ENCODE data around the gene CDH13.

CDH13 gene

DNA sequence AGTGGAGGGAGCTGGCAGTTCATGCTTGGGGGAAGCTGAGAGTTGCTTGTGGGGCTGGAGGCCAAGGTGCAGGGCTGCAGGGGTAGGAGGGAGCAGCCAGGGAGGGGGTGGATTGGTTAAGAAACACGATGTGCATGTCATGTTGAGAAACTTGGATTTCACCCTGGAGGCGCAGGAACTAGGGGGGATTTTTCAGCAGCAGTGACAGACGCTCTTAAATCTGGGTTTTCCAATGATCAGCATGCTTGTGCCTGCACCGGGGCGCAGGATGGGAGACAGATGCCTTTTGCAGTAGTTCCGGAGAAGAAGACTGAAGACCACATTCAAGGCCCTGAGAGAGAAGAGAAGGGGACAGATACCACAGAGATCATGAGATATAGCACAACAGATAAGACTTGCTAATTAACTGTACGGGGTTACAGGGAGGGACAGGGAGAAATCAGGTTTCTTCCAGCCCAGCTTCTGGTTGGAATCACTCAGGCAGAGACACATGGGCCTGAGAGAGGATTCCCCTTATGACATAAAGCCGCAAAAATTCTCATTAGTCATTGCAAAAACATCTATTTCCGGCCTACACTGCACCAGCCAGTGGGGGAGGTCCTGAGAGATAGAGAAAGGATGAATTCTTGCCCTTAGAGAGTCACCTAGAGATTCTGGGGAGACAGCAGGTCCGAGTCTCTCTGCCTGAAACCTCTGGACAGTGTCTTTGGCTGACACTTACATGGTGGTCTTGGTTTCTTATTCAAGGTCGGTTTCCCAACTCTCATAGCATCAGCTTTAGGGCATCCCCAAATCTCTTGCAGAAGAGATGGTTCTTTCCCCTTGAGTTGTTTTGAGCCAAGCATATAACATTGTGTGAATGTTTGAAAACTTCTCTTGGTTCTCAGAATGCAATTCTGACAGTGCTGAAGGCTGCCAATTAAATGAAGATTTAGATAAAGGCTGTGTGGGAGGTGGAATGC is 27.1 kb downstream of the CDH13 start:
- peak; percentile 40 to 85 for DNase-seq

GRCh38 chr16:82655072-82655714 is 28.4 kb downstream of the CDH13 start:
- DNase-seq, result peak in 1 of 2 experiments; percentile 3

DNA sequence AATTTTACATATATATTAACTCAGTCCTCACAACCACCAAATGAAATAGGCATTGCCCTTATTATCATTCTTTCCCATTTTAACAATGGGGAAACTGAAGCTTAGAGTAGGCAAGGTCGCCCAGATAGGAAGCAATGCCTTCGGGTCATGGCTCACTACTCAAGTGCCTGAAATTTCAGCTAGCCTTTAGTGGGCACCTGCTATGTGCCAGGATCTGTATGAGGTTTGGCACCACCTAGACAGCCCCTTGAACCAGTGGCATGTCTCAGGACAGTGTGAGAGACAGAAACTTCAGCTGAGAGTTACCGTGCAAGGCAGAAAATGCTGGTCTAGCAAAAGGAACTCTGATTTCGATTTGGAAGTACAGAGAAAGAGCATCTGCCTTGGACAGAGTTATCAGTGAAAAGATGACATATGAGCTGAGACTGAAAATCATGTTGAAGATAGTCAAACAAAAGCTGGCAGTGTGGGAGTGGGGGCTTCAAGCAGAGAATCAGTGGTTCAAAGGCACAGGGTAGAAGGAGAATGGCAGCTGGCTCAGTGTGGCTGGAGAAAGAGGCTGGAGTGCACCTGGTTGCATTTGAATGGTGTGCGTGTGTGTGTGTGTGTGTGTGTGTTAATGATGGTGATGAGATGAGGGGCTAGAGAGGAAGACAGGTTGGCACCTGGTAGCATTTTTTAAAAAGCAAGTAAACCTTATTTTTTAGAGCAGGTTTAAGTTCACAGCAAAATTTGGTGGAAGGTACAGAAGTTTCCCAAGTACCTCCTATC is 29.1 kb downstream of the CDH13 start:
- DNase-seq, result no peak

DNA sequence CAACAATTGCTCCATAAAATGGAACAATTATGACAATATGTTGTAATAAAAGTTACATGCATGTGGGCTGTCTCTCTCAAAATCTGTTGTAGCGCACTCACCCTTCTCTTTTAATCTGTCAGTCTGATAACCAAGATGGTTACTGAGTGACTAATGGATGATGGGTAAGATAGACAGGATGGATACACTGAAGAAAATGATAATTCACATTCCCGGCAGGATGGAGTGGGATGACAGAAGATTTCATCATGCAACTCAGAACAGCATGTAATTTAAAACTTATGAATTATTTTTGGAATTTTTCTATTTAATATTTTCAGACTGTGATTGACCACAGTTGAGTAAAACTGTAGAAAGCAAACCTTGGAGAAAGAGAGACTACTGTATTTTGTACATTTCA is 30.5 kb downstream of the CDH13 start:
- no peak for DNase-seq

- no peak for DNase-seq
These were observed 31.0 kb downstream of the CDH13 start for GRCh38 chr16:82657786-82658185.

DNA sequence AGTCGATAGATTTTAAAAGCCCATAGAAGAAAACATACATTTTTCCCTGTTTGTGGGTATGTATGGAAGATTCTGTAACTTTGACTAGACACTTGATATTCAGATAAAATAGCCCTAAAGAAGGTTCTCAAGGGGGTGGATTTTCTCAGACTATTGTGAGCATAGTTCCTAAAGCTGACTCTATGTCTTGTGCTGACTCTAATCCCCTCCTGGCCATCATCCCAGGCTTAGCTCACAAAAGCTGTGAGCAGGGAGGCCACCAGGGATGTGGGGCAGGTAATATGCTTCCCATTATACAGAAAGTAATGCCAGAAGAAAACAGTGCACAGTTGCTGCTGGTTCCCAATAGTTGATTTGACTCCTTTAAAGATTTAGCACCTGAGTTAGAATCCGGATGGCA is 32.0 kb downstream of the CDH13 start:
- no peak for DNase-seq

GRCh38 chr16:82660075-82660645 is 33.4 kb downstream of the CDH13 start:
- no peak for DNase-seq

DNA sequence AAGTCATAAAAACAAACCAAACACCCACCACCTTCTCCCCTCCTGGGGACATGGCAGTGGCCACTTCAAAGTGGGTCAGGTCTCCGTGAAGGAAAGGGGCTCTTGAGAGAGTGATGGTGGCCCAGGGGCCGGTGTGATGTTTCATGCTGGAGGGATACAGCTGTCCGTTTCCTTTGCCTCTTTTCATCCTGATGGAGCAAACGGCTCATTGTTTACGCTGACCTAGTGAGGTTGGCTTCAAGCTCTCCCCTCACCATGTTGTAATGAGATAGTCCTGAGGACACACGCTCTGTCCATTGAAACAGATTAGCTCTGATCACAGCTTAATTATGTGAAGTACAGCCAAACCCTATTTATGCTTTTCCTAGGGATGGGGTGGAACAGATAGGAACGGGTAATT is 34.2 kb downstream of the CDH13 start:
- DNase-seq, result no peak

DNA sequence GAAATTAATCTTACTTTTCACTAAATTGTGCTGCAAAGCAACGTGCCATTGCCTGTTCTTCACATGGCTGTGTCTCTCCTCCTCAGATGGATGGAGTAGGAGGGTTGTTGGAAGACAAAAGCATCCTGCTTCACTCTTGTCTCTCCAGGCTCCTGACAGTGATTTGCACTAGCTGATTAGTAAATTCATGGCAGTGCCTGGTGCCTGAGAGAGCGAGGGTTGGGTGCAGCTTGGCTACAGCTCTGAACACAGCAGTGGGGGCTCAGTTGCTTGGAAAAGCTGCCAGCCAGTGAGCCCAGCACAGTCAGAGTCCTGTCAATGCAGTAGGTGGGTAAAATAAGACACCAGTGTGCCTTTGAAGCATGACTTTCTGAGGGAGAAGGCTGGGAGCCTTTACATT is 37.4 kb downstream of the CDH13 start:
- DNase-seq, result no peak

DNA sequence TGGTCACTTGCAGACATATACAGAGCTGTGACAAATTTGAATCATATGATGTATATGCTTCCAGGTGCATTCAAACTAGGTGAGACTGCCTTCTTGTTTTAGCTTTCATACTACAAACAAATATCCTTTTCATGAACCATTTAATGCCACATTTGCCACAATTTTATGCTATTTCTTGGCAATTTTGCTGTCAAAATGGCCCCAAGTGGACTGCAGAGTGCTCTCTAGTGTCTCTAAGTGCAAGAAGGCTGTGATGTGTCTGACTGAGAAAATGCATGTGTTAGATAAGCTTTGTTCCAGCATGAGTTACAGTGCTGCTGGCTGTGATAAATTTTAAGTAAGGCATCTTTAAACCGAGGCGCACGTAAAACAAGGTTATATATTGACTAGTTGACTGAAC is 38.3 kb downstream of the CDH13 start:
- no peak for DNase-seq

GRCh38 chr16:82667437-82667836 is 40.7 kb downstream of the CDH13 start:
- DNase-seq, result no peak

DNA sequence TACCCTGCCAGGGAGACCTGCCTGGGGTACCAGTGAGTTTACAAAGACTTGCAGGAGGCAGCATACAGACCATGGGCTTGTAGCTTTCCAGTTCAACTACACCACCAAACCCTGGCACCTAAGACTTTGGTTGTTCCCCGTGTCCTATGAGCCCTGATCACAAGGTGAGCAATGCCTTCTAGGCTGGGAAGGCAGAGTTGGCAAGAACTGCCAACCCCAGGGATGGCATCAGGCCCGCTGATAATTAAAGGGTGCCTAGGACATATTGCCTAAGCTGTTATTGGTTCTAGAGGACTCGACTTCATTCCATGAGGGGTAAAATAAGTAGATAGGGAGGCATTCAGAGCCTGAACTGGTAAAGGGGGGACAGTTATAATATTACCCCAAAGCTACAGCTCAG is 41.3 kb downstream of the CDH13 start:
- DNase-seq, result no peak

DNA sequence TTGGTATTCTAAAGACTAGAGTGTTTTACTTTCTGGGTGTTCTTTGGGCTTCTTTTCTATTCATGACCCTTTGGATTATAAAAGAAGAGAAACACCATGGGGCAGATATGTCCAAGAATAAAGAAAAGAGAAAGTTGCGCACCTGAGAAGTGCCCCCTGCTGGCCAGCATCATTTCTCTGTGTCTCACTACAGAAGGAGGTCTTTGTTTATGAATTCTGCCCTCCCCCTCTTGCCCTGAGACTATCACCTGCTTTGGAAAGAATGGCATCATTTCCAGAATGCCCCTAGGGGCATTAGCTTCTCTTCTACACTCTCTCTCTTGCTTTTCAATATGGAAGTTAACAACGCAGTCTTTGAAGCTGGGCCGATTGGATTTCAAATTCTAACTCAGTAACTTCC is 45.0 kb downstream of the CDH13 start:
- DNase-seq, result no peak

DNA sequence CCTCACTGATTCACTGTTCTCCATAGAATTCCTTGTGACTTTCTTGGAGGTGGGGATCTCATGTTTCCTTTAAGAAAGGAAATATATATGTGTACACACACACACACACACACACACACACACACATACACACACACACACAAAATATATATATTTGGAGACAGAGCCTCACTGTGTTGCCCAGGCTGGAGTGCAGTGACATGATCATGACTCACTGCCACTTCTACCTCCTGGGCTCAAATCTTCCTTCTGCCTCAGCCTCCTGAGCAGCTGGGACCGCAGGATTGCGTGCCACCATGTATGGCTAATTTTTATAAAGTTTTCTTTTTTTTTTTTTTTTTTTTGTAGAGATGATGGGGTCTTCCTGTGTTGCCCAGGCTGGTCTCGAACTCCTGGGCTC is 45.9 kb downstream of the CDH13 start:
- no peak for DNase-seq

DNA sequence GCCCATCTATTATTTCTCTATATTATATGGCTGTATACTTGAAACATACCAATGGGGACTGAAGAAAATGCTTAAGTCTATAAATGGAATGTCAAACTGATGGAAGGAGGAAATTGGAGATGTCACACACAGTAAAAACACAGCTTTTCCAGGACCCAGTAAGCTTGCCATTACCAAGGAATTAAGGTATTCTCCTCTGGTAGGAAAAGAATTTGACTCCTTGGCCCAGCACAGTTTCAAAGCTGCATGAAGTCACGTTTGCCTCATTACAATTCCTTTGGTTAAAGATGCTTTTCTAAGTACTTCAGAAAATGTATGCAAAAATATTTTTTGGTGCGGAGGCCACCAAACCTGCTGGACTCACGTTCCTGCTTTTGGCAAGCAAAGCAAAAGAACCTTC is 48.5 kb downstream of the CDH13 start:
- no peak for DNase-seq

DNA sequence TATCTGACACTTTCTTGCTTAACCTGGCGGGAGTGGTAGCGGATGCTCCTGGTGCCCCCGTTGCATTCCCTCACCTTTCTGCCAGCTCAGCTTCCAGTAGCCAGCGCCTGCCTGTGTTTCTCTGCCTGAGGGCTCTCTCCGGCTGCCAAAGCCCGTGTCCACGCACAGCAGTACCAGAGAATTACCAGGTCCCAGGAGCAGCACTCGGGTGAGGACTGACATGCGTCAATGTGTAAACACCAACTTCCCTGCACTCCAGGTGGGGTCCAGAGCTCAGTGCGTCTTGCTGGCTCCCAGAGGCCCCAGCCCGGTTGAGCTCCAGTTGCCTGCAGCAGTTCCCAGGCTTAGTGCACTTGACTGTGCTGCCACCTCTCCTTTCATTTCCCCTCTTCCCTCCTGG is 54.8 kb downstream of the CDH13 start:
- DNase-seq, result no peak

GRCh38 chr16:82682767-82683166 is 56.0 kb downstream of the CDH13 start:
- no peak for DNase-seq

DNA sequence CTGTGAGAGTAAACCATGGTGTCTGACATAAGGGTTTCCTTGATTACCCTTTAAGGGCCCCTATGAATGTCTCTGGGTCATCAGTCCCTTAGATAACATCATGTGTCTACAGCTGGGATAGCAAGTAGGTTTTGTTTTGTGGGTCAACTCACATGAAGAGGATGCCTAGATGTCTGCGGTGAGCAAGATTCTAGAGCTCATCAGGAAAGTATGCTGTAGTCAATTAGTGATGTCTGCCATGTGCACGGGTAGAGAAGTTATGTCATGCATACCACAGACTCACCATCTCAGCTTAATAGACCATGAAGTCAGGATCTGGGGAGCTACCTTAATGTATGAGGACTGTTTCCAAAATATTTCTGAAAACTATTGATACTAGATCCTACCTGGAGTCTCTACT is 57.5 kb downstream of the CDH13 start:
- no peak for DNase-seq

- DNase-seq, result no peak
These were observed 58.8 kb downstream of the CDH13 start for GRCh38 chr16:82685526-82685925.

DNA sequence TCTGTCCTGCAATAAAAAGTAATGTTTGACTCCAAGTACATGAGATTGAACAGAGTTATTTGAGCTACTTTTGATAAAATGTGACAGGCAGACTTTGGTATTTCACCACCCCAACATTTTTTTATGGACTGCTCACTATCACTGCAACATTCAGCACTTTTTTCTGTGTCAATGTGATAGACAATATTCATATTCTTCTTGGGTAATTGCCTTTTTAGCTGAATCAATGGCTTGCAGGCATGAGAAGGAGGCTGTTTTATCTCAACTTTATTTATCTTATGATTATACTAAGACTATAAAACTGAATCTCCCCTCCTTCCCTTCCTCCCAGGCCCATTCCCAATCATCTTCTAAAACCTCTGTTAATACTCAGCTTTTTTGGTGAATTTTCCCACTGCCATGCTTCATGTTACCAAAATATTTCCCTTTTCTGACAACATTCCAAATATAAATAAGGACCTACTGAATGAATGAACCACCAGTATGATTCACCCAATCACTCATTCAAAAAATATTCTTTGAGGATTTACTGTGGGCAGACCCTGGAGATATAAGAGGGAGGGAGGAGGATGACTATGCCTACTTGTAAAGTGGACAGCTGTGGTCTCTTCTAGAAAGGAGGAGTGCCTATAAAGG is 67.6 kb downstream of the CDH13 start:
- no peak for DNase-seq

- no peak for DNase-seq
These were observed 69.0 kb downstream of the CDH13 start for GRCh38 chr16:82695806-82696205.

- no peak for DNase-seq
These were observed 72.5 kb downstream of the CDH13 start for GRCh38 chr16:82699260-82699659.
